CD8-positive, alpha-beta memory T cell (primary cell): ENCODE data around the gene PALB2. TPM values are rescaled to one million over a fixed set of nuclear protein-coding genes. Genes with fewer than 3 reads are reported as not detected.

Source experiments
- CTCF ChIA-PET: fragments of 350-600 bp; sonication (Branson Sonifier 250); formaldehyde crosslinking; loops from one replicate; lab custom pipeline; 2021; ENCODE audit warnings: antibody characterized with exemption; lab: Charles Lee
- POLR2A ChIA-PET: fragments of 350-600 bp; sonication (Branson Sonifier 250); formaldehyde crosslinking; loops from one replicate; lab custom pipeline; 2021; ENCODE audit warnings: antibody characterized with exemption; lab: Charles Lee
- DNase-seq, 5 donors: peaks; one replicate each; pipeline versions ENCODE4 v3.0.0 to v3.0.0-alpha.2; 2020 to 2022; ENCODE audit warnings: mixed read lengths in 1 of 5
- H3K27ac ChIP-seq: one replicate; pipeline ENCODE4 v1.7.0; 2013; ENCODE audit warnings: low read depth, mild to moderate bottlenecking, low read length, moderate library complexity
- H3K27me3 ChIP-seq: 2 replicates; pipeline ENCODE4 v1.7.0; 2013; ENCODE audit warnings: low read length, mild to moderate bottlenecking; ENCODE audit not compliant: insufficient read depth, poor library complexity, severe bottlenecking
- H3K36me3 ChIP-seq: 2 replicates; pipeline ENCODE4 v1.7.0; 2013; ENCODE audit warnings: mild to moderate bottlenecking, low read length, moderate library complexity; ENCODE audit not compliant: insufficient read depth
- H3K4me1 ChIP-seq: 2 replicates; pipeline ENCODE4 v1.7.0; 2013; ENCODE audit warnings: mild to moderate bottlenecking, low read length, moderate library complexity; ENCODE audit not compliant: insufficient read depth
- H3K4me3 ChIP-seq: 2 replicates; pipeline ENCODE4 v1.7.0; 2013; ENCODE audit warnings: mild to moderate bottlenecking, low read length
- H3K9me3 ChIP-seq: 2 replicates; pipeline ENCODE4 v1.7.0; 2013; ENCODE audit warnings: mild to moderate bottlenecking, low read length
- H3K27ac Mint-ChIP-seq, 8 donors: one replicate each; pipeline ENCODE4 v1.8.0; 2020 to 2021; ENCODE audit warnings: mixed read lengths in 8 of 8, mild to moderate bottlenecking in 6 of 8, inconsistent platforms in 3 of 8, moderate library complexity in 3 of 8
- H3K27me3 Mint-ChIP-seq, 2 donors: one replicate each; pipeline ENCODE4 v1.8.0; 2020 to 2021; ENCODE audit warnings: mixed read lengths in 2 of 2, mild to moderate bottlenecking in 1 of 2, moderate library complexity in 1 of 2
- H3K36me3 Mint-ChIP-seq, 3 donors: one replicate each; pipeline ENCODE4 v1.8.0; 2020 to 2021; ENCODE audit warnings: mixed read lengths in 3 of 3, inconsistent platforms in 1 of 3, mild to moderate bottlenecking in 1 of 3
- H3K4me1 Mint-ChIP-seq, 3 donors: one replicate each; pipeline ENCODE4 v1.8.0; 2020 to 2021; ENCODE audit warnings: mixed read lengths in 3 of 3, inconsistent platforms in 1 of 3, mild to moderate bottlenecking in 1 of 3
- H3K4me3 Mint-ChIP-seq, 7 donors: one replicate each; pipeline ENCODE4 v1.8.0; 2020 to 2021; ENCODE audit warnings: mixed read lengths in 7 of 7, mild to moderate bottlenecking in 6 of 7, moderate library complexity in 4 of 7, inconsistent platforms in 2 of 7
- H3K9me3 Mint-ChIP-seq, 5 donors: one replicate each; pipeline ENCODE4 v1.8.0; 2020 to 2022; ENCODE audit warnings: mixed read lengths in 5 of 5, mild to moderate bottlenecking in 3 of 5, moderate library complexity in 2 of 5, inconsistent platforms in 1 of 5
- polyA plus RNA-seq: library from polyadenylated mRNA; unstranded; fragments of 300-500 nt; fragmentation: Illumina TruSeq; gene quantifications from one replicate; pipeline ENCODE4 v1.2.3, GENCODE V29; 2021
- total RNA-seq, 2 experiments: library from RNA; stranded (reverse); gene quantifications; one replicate each; pipeline ENCODE4 v1.2.3, GENCODE V29; 2021

PALB2 gene
- total and polyA plus RNA-seq, 3 experiments from 2014 or later = 9.3 to 27.8 (median 27.7) TPM

GRCh38 chr16:23563186-23563585, 77.9 kb downstream of the PALB2 start:
- no peaks in the 10 kb centered on the region for H3K27me3 Mint-ChIP-seq
- no peak overlapping the region for H3K27ac ChIP-seq
- peaks cover 47% of the 10 kb centered on the region for H3K36me3 ChIP-seq
- H3K4me3 Mint-ChIP-seq = peak overlapping the region in 1 of 7 donors; percentile 55
- H3K9me3 Mint-ChIP-seq = no peaks in the 10 kb centered on the region
- H3K4me1 ChIP-seq = peaks cover 12% of the 10 kb centered on the region
- peak overlapping the region in 2 of 8 donors; percentile 25 to 30 for H3K27ac Mint-ChIP-seq
- H3K9me3 ChIP-seq = no peaks in the 10 kb centered on the region
- H3K4me3 ChIP-seq = no peak overlapping the region
- no peaks in the 10 kb centered on the region for H3K27me3 ChIP-seq
- POLR2A ChIA-PET = no interaction called here
- DNase-seq = no peak
- CTCF ChIA-PET = no interaction called here
- peaks cover 0 to 87% (median 19%) of the 10 kb centered on the region in 3 donors for H3K36me3 Mint-ChIP-seq
- peaks cover 17 to 34% (median 25%) of the 10 kb centered on the region in 3 donors for H3K4me1 Mint-ChIP-seq

DNA sequence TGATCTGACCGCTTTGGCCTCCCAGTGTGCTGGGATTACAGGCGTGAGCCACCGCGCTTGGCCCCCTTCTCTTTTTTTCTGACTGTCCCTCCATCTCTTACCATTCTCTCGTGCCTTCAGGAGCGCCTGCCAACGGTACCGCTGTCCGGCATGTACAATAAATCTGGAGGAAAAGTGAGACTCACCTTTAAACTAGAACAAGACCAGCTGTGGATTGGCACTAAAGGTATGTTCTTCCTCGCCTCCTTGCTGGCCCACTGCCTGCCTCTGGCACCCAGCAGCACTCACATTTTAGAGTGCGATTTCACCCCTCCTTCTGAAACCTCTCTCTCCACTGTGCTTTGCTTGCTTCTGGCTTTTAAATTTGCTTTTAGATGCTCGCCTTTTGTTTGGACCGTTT, 78.6 kb downstream of the PALB2 start:
- Mint-ChIP-seq H3K27me3 (no peaks in the 10 kb centered on the region), H3K4me1 (peaks cover 17 to 36% (median 25%) of the 10 kb centered on the region in 3 donors), H3K4me3 (peak overlapping the region in 1 of 7 donors; percentile 13), H3K36me3 (peaks cover 0 to 82% (median 19%) of the 10 kb centered on the region in 3 donors), H3K27ac (peak overlapping the region in 1 of 8 donors; percentile 25), H3K9me3 (no peaks in the 10 kb centered on the region)
- peaks cover 44% of the 10 kb centered on the region for H3K36me3 ChIP-seq
- no peaks in the 10 kb centered on the region for H3K9me3 ChIP-seq
- no peak overlapping the region for H3K4me3 ChIP-seq
- ChIA-PET CTCF (no interaction called here), POLR2A (no interaction called here)
- no peaks in the 10 kb centered on the region for H3K27me3 ChIP-seq
- peak in 1 of 5 donors; percentile 26 for DNase-seq
- H3K4me1 ChIP-seq = peaks cover 15% of the 10 kb centered on the region
- no peak overlapping the region for H3K27ac ChIP-seq

GRCh38 chr16:23561586-23561985, 79.5 kb downstream of the PALB2 start:
- peak overlapping the region in 1 of 7 donors; percentile 34 for H3K4me3 Mint-ChIP-seq
- H3K4me1 Mint-ChIP-seq = peaks cover 23 to 42% (median 32%) of the 10 kb centered on the region in 3 donors
- peaks cover 19% of the 10 kb centered on the region for H3K4me1 ChIP-seq
- H3K9me3 Mint-ChIP-seq = no peaks in the 10 kb centered on the region
- DNase-seq = no peak
- CTCF ChIA-PET = no interaction called here
- peak overlapping the region in 1 of 8 donors; percentile 35 for H3K27ac Mint-ChIP-seq
- no peak overlapping the region for H3K27ac ChIP-seq
- H3K36me3 Mint-ChIP-seq = peaks cover 0 to 81% (median 19%) of the 10 kb centered on the region in 3 donors
- no peaks in the 10 kb centered on the region for H3K9me3 ChIP-seq
- POLR2A ChIA-PET = interaction anchor here (1.0 kb wide), 1 partner anchor 31 kb away, joined by 3 read pairs; no protein-coding TSS in a partner anchor
- H3K36me3 ChIP-seq = peaks cover 42% of the 10 kb centered on the region
- H3K4me3 ChIP-seq = no peak overlapping the region
- H3K27me3 Mint-ChIP-seq = no peaks in the 10 kb centered on the region
- no peaks in the 10 kb centered on the region for H3K27me3 ChIP-seq

- H3K4me3 Mint-ChIP-seq = peak overlapping the region; percentile 91 to 99 (median 94)
- peaks cover 30 to 54% (median 37%) of the 10 kb centered on the region in 3 donors for H3K4me1 Mint-ChIP-seq
- Histone ChIP-seq H3K27me3 (no peaks in the 10 kb centered on the region), H3K36me3 (peaks cover 22% of the 10 kb centered on the region), H3K9me3 (no peaks in the 10 kb centered on the region), H3K27ac (peak overlapping the region; percentile 92), H3K4me1 (peaks cover 26% of the 10 kb centered on the region), H3K4me3 (peak overlapping the region; percentile 97)
- peak overlapping the region; percentile 37 to 99 (median 94) for H3K27ac Mint-ChIP-seq
- POLR2A ChIA-PET = interaction anchor here (0.6 to 1.4 kb wide), 4 partner anchors 39 to 1459 kb away, joined by 3 to 4 read pairs (median 4); no protein-coding TSS in a partner anchor
- no peaks in the 10 kb centered on the region for H3K9me3 Mint-ChIP-seq
- CTCF ChIA-PET = interaction anchor here (0.6 to 1.5 kb wide), 8 partner anchors 13 to 83 kb away, joined by 3 to 5 read pairs (median 3); partner anchors contain the start of genes DCTN5 and PALB2
- peak in 2 of 5 donors; percentile 2 to 12 for DNase-seq
- peaks cover 0 to 56% (median 4%) of the 10 kb centered on the region in 3 donors for H3K36me3 Mint-ChIP-seq
- no peaks in the 10 kb centered on the region for H3K27me3 Mint-ChIP-seq
These were observed 83.1 kb downstream of the PALB2 start for GRCh38 chr16:23557779-23558702.

GRCh38 chr16:23556881-23557778, 84.0 kb downstream of the PALB2 start, which contains the start of the genes EARS2 and UBFD1:
EARS2 (minus strand) TSS chr16:23557350; CDS start chr16:23557343, 7 bp downstream.
UBFD1 (plus strand) TSS chr16:23557727; CDS start chr16:23557743, 16 bp downstream.
- Histone ChIP-seq H3K4me3 (peak within 1 kb of the TSS; percentile 97), H3K36me3 (peaks cover 13% of the 10 kb centered on the region), H3K27ac (peak within 1 kb of the TSS; percentile 92), H3K4me1 (peaks cover 26% of the 10 kb centered on the region), H3K9me3 (no peaks in the 10 kb centered on the region), H3K27me3 (no peaks in the 10 kb centered on the region)
- no peaks in the 10 kb centered on the region for H3K27me3 Mint-ChIP-seq
- H3K4me3 Mint-ChIP-seq = peak within 1 kb of the TSS; percentile 91 to 99 (median 94)
- peaks cover 30 to 54% (median 37%) of the 10 kb centered on the region in 3 donors for H3K4me1 Mint-ChIP-seq
- DNase-seq = peak; percentile 91 to 97 (median 97)
- peaks cover 0 to 52% (median 2%) of the 10 kb centered on the region in 3 donors for H3K36me3 Mint-ChIP-seq
- peak within 1 kb of the TSS; percentile 89 to 99 (median 96) for H3K27ac Mint-ChIP-seq
- ChIA-PET POLR2A (interaction anchor here (0.5 to 1.4 kb wide), 4 partner anchors 40 to 484 kb away, joined by 3 to 4 read pairs (median 4); no protein-coding TSS in a partner anchor), CTCF (interaction anchor here (0.9 to 1.5 kb wide), 5 partner anchors 18 to 84 kb away, joined by 3 to 5 read pairs (median 3); partner anchors contain the start of genes DCTN5 and PALB2)
- no peaks in the 10 kb centered on the region for H3K9me3 Mint-ChIP-seq

GRCh38 chr16:23554536-23554935, 86.6 kb downstream of the PALB2 start:
- Histone ChIP-seq H3K4me3 (no peak overlapping the region), H3K27ac (no peak overlapping the region), H3K9me3 (no peaks in the 10 kb centered on the region), H3K27me3 (no peaks in the 10 kb centered on the region), H3K36me3 (peaks cover 15% of the 10 kb centered on the region), H3K4me1 (peaks cover 26% of the 10 kb centered on the region)
- Mint-ChIP-seq H3K36me3 (peaks cover 0 to 49% (median 8%) of the 10 kb centered on the region in 3 donors), H3K4me3 (peak overlapping the region in 1 of 7 donors; percentile 30), H3K9me3 (no peaks in the 10 kb centered on the region), H3K27me3 (no peaks in the 10 kb centered on the region), H3K4me1 (peaks cover 22 to 33% (median 27%) of the 10 kb centered on the region in 3 donors), H3K27ac (peak overlapping the region in 2 of 8 donors; percentile 27 to 72)
- ChIA-PET POLR2A (interaction anchor here (0.5 kb wide), 1 partner anchor 67 kb away, joined by 3 read pairs; no protein-coding TSS in a partner anchor), CTCF (interaction anchor here (1.1 to 1.2 kb wide), 2 partner anchors 13 to 119 kb away, joined by 3 to 4 read pairs; no protein-coding TSS in a partner anchor)
- no peak for DNase-seq
